CD4-positive, alpha-beta T cell treated with Interleukin-15 for 1 hour (primary cell): ENCODE measurements around the gene SGPL1.

Experiments used
- DNase-seq: peaks from one replicate; pipeline ENCODE4 v3.0.0-alpha.2; 2020

The SGPL1 gene

GRCh38 chr10:70814126-70814525, 1.6 kb upstream of the SGPL1 start:
- no peak for DNase-seq

- DNase-seq: peak; percentile 18
Measured at GRCh38 chr10:70816220-70816894, 609 bp downstream of the SGPL1 start.

GRCh38 chr10:70820976-70821750, 5.4 kb downstream of the SGPL1 start:
- DNase-seq: no peak

GRCh38 chr10:70822076-70822820, 6.5 kb downstream of the SGPL1 start:
- DNase-seq: no peak

- DNase-seq: no peak
Measured at GRCh38 chr10:70827086-70827757, 11.5 kb downstream of the SGPL1 start.

GRCh38 chr10:70828923-70829322, 13.2 kb downstream of the SGPL1 start:
- no peak for DNase-seq

GRCh38 chr10:70829543-70829942, 13.8 kb downstream of the SGPL1 start:
- no peak for DNase-seq

GRCh38 chr10:70830164-70830563, 14.4 kb downstream of the SGPL1 start:
- no peak for DNase-seq

- DNase-seq: no peak
Measured at GRCh38 chr10:70832221-70832620, 16.5 kb downstream of the SGPL1 start.

- no peak for DNase-seq
Measured at GRCh38 chr10:70832852-70833528, 17.2 kb downstream of the SGPL1 start.

GRCh38 chr10:70833601-70834000, 17.9 kb downstream of the SGPL1 start:
- no peak for DNase-seq

- no peak for DNase-seq
Measured at GRCh38 chr10:70834021-70834420, 18.3 kb downstream of the SGPL1 start.

- no peak for DNase-seq
Measured at GRCh38 chr10:70834441-70835151, 18.8 kb downstream of the SGPL1 start.

- DNase-seq: no peak
Measured at GRCh38 chr10:70836319-70836718, 20.6 kb downstream of the SGPL1 start.

- DNase-seq: no peak
Measured at GRCh38 chr10:70837660-70838059, 21.9 kb downstream of the SGPL1 start.

- no peak for DNase-seq
Measured at GRCh38 chr10:70838270-70838805, 22.6 kb downstream of the SGPL1 start.

GRCh38 chr10:70840836-70841235, 25.1 kb downstream of the SGPL1 start:
- DNase-seq: no peak

- no peak for DNase-seq
Measured at GRCh38 chr10:70843333-70843732, 27.6 kb downstream of the SGPL1 start.

- no peak for DNase-seq
Measured at GRCh38 chr10:70843776-70844489, 28.2 kb downstream of the SGPL1 start.

GRCh38 chr10:70845256-70845655, 29.5 kb downstream of the SGPL1 start:
- DNase-seq: no peak

- DNase-seq: no peak
Measured at GRCh38 chr10:70845816-70846215, 30.1 kb downstream of the SGPL1 start.
